NCI-H69 (cell line): Measurements from ENCODE around the gene ABCG8.

Experiments
- DNase-seq: peaks from one replicate; lab custom pipeline; 2025; lab: John Stamatoyannopoulos, UW

Gene ABCG8

GRCh38 chr2:43838560-43839267 lies at the start of gene ABCG8, which contains the start of gene ABCG5:
Gene ABCG8, plus strand, starts transcription at chr2:43838971. Its CDS starts 83 bp downstream, at chr2:43839054.
Gene ABCG5, minus strand, starts transcription at chr2:43838839. Its CDS starts 160 bp downstream, at chr2:43838679.
- DNase-seq: no peak

DNA sequence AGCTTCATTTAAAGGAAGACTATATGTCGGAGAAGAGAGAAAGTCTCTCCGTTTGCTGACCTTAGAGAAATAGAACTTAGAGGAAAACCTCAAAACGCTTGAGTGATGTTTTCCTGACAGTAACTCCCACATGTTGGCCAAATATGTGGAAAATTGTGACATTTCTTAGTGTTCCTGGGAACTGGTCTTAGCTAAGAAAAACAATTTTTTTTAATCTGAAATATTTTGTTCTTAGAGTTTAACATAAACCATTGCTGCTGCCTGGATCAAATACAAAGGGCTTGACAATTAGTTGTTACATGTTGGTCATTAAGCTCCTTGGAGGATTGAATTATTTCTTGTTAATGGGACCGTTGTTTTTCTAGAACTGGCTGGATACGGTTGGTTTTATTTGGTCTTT lies 48.6 kb upstream of the ABCG8 start:
- no peak for DNase-seq

- no peak for DNase-seq
These were observed 47.6 kb upstream of the ABCG8 start for GRCh38 chr2:43791035-43791765.

GRCh38 chr2:43792653-43793052 lies 46.1 kb upstream of the ABCG8 start:
- no peak for DNase-seq

- DNase-seq: no peak
These were observed 43.8 kb upstream of the ABCG8 start for GRCh38 chr2:43794956-43795355.

GRCh38 chr2:43796206-43796605 lies 42.6 kb upstream of the ABCG8 start:
- DNase-seq: no peak

DNA sequence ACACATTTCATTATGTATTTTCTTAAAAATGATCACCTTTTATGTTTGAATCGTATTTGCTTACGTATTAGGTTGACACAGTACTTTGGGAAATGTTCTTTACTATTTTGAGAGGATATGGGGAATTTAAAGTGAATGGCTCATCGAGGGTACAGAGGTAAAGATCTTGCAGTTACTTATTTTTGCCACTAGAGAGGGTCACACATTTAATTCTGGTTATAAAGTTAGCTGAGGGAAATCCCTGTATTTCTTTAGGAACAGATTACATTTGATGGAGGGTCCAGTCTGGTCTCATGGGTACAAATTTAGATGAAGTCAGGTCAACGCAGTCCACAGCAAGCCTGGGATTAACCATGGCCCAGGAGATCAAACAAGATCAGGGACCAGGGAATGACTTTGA lies 40.5 kb upstream of the ABCG8 start:
- DNase-seq: peak; percentile 5

- DNase-seq: no peak
These were observed 37.9 kb upstream of the ABCG8 start for GRCh38 chr2:43800894-43801293.

GRCh38 chr2:43802135-43802534 lies 36.6 kb upstream of the ABCG8 start:
- no peak for DNase-seq

DNA sequence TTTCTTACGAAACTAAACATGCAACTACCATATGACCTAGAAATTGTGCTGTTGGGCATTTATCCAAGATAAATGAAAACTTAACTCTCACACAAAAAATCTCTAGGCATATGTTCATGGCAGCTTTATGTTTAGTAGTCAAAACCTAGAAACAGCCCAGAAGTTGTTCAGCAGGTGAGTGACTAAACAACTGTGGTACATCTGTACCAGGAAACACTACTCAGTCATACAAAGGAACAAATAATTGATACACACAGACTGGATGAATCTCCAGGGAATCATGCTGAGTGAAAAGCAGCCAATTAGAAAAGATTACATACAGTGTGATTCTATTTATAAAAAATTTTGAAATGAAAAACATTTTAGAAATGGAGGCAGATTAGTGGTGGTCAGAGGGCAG lies 35.7 kb upstream of the ABCG8 start:
- DNase-seq: peak; percentile 4

DNA sequence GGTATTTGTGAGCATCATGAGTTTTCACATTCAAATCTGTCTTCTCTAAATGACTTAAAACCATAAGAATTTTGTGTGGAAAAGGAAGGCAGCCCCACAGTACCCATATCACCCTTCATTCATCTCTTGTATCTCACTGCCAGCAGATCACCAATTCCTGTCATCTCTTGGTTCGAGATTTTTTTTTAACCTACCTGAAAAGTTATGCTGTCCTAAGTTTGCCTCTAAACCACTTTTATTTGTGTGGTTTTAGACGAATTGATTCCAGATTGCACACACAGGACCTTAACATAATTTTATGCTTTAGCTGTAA lies 32.1 kb upstream of the ABCG8 start:
- no peak for DNase-seq

DNA sequence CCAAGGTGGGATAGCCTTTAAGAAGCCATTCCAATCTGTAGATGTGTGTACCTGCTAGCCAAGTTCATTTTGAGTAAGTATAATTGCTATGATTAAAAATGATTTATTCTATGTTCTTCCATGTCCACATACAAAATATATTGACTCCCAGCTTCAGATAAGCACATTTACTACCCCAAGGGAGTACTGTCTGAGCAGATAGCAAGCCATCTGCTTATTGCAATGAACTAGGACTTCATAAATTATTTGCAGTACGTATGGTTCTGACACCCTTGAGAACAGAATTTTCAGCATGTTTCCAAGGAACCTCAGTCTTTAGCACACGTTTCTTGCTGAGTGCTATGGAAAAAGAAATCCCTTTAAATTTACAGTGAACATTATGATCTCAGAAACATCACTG lies 28.3 kb upstream of the ABCG8 start:
- no peak for DNase-seq

- no peak for DNase-seq
These were observed 27.9 kb upstream of the ABCG8 start for GRCh38 chr2:43810888-43811287.

DNA sequence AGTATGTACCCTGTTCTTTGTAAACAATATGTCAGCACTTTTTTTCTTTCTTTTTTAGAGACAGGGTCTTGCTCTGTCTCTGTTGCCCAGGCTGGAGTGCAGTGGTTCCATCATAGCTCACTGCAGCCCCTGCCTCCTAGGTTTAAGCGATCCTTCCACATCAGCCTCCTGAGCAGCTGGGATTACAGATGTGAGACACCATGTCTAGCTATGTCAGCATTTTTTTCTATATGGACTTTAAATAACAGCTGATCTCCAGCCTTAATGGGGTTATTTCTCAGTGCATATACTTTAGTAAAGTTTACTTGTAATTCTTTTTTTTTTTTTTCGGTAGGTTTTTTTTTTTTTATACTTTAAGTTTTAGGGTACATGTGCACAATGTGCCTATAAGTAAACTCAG lies 26.8 kb upstream of the ABCG8 start:
- DNase-seq: no peak

DNA sequence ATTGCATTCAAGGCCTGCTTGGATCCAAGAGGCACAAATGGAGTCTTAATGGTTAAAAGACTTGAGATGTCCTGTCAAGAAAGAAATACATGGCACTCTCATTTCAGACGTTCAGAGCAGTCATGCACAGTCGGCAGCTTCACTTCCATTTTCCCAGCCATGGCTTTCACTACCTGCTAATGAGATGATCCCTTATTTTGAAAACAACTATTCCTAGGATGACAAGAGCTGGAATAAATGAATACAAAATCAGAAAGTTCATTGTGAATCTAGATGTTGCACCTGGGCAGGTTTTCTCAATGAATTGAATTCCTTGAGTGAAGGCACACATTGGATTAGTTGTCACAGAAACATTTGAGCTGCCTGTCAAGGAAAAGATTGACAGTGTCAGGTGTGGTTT lies 25.8 kb upstream of the ABCG8 start:
- no peak for DNase-seq

GRCh38 chr2:43814711-43815110 lies 24.1 kb upstream of the ABCG8 start:
- no peak for DNase-seq

DNA sequence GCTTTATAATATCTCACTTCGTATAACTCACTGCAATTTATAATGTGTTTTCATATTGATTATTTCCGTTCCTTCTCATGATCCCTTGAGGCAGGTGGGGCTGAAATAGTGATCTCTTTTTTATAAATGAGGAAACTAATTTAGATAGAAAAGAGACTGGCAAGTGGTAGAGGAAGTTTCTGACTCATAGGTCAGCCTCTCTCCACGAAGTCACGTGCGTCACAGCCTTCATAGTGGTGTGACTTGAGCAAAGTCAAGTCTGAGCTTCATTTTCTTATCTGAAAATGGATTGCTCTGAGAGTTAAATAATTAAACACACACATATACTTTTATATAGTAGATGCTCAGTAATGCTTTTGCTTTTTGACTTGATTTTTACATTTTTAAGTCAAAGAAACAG lies 20.0 kb upstream of the ABCG8 start:
- DNase-seq: no peak

DNA sequence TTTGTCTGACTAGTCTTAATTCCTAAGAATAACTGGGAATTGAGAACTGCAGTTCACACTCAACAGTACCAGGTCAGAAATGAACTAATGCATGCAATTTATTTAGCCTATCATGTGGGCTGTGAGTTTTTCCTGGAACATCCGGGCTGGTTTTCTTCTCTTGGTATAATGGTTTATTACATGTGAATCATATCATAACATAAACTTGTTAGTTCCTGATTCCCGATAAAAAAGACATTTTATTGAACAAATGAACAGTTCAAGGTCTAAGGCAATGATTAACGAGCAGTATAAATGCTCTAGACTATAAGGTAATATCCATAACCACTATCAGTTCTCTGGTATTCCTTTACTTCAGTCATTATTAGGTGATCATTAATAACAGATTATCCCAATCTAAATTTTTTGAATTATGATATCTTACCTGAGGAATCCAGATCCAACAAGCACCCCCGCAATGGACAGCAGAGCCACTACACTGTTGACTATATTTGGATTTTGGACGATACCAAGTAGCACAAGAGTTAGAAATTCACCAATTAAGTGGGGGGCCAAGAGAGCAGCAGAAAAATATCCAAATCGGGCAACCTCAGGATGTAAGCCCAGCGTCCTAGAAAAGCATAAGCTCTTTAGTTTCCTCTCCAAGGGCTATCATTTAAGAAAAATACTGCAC lies 19.1 kb upstream of the ABCG8 start:
- DNase-seq: no peak

DNA sequence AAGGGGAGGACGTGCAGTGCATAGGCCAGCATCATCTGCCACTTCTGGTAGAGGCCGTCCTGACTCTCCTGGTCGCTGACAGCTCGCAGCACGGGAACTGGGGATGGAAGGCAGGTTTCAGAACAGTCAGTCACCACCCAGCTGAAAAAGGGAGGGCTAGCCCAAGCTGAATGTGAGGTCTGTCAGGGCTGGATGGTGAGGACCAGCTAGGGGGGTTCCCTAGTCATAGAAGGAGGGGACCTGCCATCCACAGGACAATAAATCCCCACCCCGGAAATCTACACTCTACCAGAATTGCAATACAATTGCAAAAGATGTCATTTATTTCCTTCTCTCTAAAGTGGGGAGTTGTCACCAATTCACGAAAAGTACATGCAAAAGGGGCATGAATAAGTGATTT lies 15.9 kb upstream of the ABCG8 start:
- no peak for DNase-seq

DNA sequence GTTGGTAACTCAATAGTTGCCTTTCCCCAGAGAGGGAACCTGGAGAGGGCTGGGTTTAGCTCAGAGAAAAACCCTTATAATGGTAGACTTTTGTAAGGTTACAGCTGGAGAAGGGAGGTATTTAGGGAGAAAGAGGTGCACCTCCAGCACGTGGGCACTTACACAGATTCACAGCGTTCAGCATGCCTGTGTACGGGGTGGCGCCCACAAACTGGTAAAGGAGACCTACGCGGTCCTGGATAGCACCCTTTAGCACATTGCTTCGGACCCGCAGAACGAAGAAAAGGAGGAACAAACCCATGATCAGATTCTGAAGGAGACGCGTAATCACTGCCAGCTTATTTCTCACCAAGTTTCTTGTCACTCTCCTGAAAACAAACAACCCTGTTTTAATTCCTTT lies 15.0 kb upstream of the ABCG8 start:
- DNase-seq: no peak

- no peak for DNase-seq
These were observed 14.3 kb upstream of the ABCG8 start for GRCh38 chr2:43824512-43824911.

DNA sequence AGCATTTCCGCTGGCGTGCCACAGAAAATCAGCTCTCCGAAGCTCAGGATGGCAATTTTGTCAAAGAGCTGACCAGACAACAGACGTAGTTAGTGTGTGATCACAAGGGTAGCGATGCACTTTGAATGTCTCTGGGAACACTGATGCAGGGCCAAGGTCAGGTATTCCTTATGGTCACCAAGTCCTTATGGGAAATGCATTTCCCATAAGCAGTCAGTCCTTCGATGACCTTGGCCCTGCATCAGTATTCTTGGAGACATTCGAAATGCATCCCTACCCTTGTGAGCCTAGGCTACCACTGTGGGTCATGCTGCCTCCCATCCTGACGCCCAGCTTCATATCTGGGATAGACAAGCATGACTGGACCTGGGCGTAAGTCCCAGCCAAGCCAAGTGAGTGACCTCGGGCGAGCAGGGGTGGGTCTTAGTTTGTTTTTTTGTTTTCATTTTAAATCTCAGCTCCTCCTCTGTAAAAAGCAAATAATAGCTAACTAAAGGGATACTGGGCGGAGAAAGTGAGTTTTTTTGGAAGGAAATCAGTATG lies 13.7 kb upstream of the ABCG8 start:
- DNase-seq: no peak

- no peak for DNase-seq
These were observed 12.9 kb upstream of the ABCG8 start for GRCh38 chr2:43825841-43826240.
